Measurements from ENCODE around the gene POLR2A. TPM values are rescaled to one million over a fixed set of nuclear protein-coding genes. Genes with fewer than 3 reads are reported as not detected.
"Not testable (repeated sequence)": the region's sequence is repeated elsewhere in the genome, so short reads cannot be mapped to it uniquely, and the experiment has no call there.

Gene POLR2A
- total RNA-seq, 2 experiments from 2014 or later: 193 to 203 TPM

DNA sequence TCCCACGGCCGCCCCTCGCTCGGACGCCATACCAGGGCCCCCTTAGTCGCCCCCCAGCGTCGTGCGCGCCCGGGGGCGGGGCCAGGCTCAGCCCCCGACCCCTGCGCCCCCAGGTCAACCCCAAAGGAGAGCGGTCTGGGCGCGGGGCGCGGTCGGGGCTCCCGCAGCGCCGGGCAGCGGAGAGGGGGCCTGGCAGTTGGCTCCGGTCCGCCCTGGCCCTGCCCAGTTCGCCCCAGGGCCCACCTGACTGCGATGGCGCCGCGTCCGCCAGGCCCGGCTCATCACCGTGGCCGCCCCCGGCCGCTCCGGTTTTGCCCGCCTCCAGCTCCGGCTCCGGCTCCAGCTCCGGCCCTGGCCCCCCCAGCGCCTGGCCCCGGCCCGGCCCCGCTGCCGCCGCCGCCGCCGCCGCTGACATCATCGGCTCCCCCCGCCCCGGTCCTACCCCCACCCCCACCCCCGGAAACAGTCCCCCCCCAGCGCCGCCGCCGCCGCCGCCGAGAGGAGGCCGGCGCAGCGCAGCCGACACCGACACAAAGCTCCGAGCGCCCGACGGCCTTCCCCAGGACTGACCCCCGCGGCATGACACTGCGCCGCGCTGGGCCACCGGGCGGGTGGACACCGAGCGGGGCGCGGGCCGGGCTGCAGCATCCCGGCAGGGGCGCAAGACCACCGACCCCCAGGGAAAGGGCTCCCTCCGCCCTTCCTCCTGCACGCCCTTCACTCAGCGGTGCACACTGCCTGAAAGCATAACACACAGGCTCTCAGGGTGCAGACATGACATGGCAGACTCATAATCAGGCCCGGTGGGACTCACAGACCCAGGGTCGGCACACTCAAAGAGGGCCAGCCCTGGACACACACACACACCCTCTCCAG lies 4.7 kb upstream of the POLR2A start, which contains the start of gene ZBTB4:
Gene ZBTB4 (minus strand): TSS at position 419 of the 876 bp plus-strand sequence. CDS start 12,830 bp downstream, outside the sequence.
- ChIA-PET POLR2A (interaction anchor here (0.6 to 1.3 kb wide), 6 partner anchors 9 to 104 kb away, joined by 3 to 6 read pairs (median 3); partner anchors contain the start of gene MPDU1), CTCF (interaction anchor here (1.2 to 3.4 kb wide), 3 partner anchors 36 to 131 kb away, joined by 3 to 16 read pairs (median 5); no protein-coding TSS in a partner anchor)
- intact Hi-C loops (cut with DNase I, micrococcal nuclease): loop anchor here (1.0 to 10.0 kb wide), 8 partner anchors 24 to 903 kb away; partner anchors contain the start of genes CTDNEP1 (in 1 of the 2), ELP5 (in 1 of the 2), PER1 (in 1 of the 2) and RNASEK (in 1 of the 2)
- H3K27me3 Mint-ChIP-seq: no peaks in the 10 kb centered on the region
- ATAC-seq (peak; percentile 2), DNase-seq (peak; percentile 76)
- H3K9me3 Mint-ChIP-seq (ENCODE audit: low read depth): no peaks in the 10 kb centered on the region
- peak within 1 kb of the TSS; percentile 96 for H3K27ac Mint-ChIP-seq
- peak within 1 kb of the TSS; percentile 87 for H3K4me3 Mint-ChIP-seq
- H3K36me3 Mint-ChIP-seq (ENCODE audit: low read depth): peaks cover 10% of the 10 kb centered on the region
- H3K4me1 Mint-ChIP-seq: peaks cover 64% of the 10 kb centered on the region

DNA sequence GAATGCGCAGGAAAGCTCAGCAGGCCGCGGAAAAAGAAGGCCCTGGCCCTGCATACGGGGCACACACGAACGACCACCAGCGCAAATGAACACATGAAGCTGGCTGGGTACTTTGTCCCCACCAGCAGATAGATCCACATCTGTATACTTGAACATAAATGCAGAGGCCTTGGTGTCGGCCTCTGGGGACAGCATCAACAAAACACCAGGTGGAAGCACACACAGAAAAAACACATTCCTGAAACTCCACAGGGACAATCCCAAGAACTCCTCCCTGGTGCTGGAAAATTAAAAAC lies 4.1 kb upstream of the POLR2A start:
- DNase-seq: no peak
- H3K27me3 Mint-ChIP-seq: no peaks in the 10 kb centered on the region
- no peak for ATAC-seq
- H3K27ac Mint-ChIP-seq: peak overlapping the region; percentile 96
- H3K36me3 Mint-ChIP-seq (ENCODE audit: low read depth): peaks cover 15% of the 10 kb centered on the region
- peaks cover 66% of the 10 kb centered on the region for H3K4me1 Mint-ChIP-seq
- no peaks in the 10 kb centered on the region for H3K9me3 Mint-ChIP-seq (ENCODE audit: low read depth)
- peak overlapping the region; percentile 87 for H3K4me3 Mint-ChIP-seq
- intact Hi-C loops (cut with DNase I, micrococcal nuclease): loop anchor here (5.0 to 10.0 kb wide), 5 partner anchors 228 to 902 kb away; partner anchors contain the start of genes CTDNEP1 (in 1 of the 2), ELP5 (in 1 of the 2), PER1 (in 1 of the 2) and RNASEK (in 1 of the 2)
- ChIA-PET POLR2A (interaction anchor here (0.8 to 1.3 kb wide), 5 partner anchors 8 to 103 kb away, joined by 3 to 6 read pairs (median 3); partner anchors contain the start of gene MPDU1), CTCF (interaction anchor here (1.2 to 3.4 kb wide), 2 partner anchors 36 to 43 kb away, joined by 5 to 16 read pairs; no protein-coding TSS in a partner anchor)

DNA sequence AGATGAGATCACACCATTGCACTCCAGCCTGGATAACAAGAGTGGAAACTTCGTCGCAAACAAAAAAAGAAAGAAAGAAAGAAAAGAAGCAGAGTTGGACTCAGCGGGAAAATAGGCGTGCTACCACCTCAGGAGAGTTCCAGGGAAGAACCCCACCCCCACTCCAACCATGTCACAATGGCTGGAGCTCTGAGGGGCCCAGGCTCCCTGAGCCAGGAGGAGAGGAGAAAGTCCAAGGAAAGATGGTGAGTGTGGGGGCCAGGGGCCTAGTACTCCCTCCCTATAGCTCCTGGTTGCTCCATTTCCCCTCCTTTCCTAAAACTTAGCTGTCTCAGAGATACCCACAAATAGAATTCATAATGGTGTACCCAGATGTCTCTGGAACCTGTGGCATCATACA lies 2.9 kb upstream of the POLR2A start, which contains the start of gene SLC35G6:
Gene SLC35G6 (plus strand): TSS at position 172 of the 400 bp plus-strand sequence. CDS start 71 bp downstream, at position 243.
- not testable (repeated sequence) for H3K9me3 Mint-ChIP-seq (ENCODE audit: low read depth); H3K27me3 Mint-ChIP-seq; ATAC-seq; DNase-seq
- POLR2A ChIA-PET: interaction anchor here (0.6 to 0.7 kb wide), 4 partner anchors 10 to 692 kb away, joined by 3 to 4 read pairs (median 3); no protein-coding TSS in a partner anchor
- CTCF ChIA-PET: interaction anchor here (0.6 to 3.4 kb wide), 4 partner anchors 37 to 147 kb away, joined by 3 to 16 read pairs (median 4); no protein-coding TSS in a partner anchor
- Mint-ChIP-seq H3K36me3 (ENCODE audit: low read depth) (peaks cover 19% of the 10 kb centered on the region), H3K4me3 (peak within 1 kb of the TSS; percentile 87), H3K4me1 (peaks cover 67% of the 10 kb centered on the region), H3K27ac (peak within 1 kb of the TSS; percentile 100)
- intact Hi-C loops (cut with DNase I, micrococcal nuclease): loop anchor here (5.0 to 10.0 kb wide), 5 partner anchors 229 to 901 kb away; partner anchors contain the start of genes CTDNEP1 (in 1 of the 2), ELP5 (in 1 of the 2), PER1 (in 1 of the 2) and RNASEK (in 1 of the 2)

DNA sequence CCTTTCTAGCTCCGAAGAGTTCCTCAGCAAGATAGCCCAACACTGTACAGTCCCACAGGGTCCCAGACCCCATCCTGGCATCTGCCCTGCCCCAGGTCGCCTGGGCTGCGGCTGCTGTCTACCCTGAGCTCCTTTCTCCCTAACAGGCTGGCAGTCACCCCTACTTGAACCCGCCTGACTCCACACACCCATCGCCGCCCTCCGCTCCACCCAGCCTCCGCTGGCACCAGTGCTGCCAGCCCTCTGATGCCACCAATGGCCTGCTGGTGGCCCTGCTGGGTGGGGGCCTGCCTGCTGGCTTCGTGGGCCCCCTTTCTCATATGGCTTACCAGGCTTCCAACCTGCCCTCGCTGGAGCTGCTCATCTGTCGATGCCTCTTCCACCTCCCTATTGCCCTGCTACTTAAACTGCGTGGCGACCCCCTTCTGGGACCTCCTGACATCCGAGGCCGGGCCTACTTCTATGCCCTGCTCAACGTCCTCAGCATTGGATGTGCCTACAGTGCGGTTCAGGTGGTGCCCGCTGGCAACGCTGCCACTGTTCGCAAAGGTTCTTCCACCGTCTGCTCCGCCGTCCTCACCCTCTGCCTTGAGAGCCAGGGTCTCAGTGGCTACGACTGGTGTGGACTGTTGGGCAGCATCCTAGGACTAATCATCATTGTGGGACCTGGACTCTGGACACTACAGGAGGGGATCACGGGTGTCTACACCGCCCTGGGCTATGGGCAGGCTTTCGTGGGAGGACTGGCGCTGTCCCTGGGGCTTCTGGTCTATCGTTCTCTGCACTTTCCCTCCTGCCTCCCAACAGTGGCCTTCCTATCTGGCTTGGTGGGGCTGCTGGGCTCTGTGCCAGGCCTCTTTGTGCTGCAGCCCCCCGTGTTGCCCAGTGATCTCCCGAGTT lies 2.1 kb upstream of the POLR2A start:
- POLR2A ChIA-PET: interaction anchor here (0.6 kb wide), 1 partner anchor 691 kb away, joined by 3 read pairs; no protein-coding TSS in a partner anchor
- not testable (repeated sequence) for DNase-seq; H3K27me3 Mint-ChIP-seq; H3K9me3 Mint-ChIP-seq (ENCODE audit: low read depth); ATAC-seq
- Mint-ChIP-seq H3K36me3 (ENCODE audit: low read depth) (peaks cover 19% of the 10 kb centered on the region), H3K27ac (peak overlapping the region; percentile 100), H3K4me1 (peaks cover 67% of the 10 kb centered on the region), H3K4me3 (peak overlapping the region; percentile 99)
- CTCF ChIA-PET: interaction anchor here (0.6 kb wide), 2 partner anchors 41 to 148 kb away, joined by 3 read pairs; no protein-coding TSS in a partner anchor
- intact Hi-C loops (cut with DNase I, micrococcal nuclease): loop anchor here (5.0 to 10.0 kb wide), 5 partner anchors 230 to 900 kb away; partner anchors contain the start of genes CTDNEP1 (in 1 of the 2), ELP5 (in 1 of the 2), PER1 (in 1 of the 2) and RNASEK (in 1 of the 2)

DNA sequence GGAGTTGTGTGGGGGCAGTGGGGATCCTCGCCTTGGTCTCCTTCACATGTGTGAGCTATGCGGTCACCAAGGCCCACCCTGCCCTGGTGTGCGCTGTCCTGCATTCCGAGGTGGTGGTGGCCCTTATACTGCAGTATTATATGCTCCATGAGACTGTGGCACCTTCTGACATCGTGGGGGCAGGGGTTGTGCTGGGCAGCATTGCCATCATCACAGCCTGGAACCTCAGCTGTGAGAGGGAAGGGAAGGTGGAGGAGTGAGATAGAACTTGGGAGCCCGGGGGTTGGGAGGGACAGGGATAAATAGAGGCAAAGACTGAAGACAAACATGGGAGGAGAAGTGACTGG lies 1.5 kb upstream of the POLR2A start:
- H3K9me3 Mint-ChIP-seq (ENCODE audit: low read depth); ATAC-seq; CTCF ChIA-PET; POLR2A ChIA-PET; H3K27me3 Mint-ChIP-seq: not testable (repeated sequence)
- peaks cover 67% of the 10 kb centered on the region for H3K4me1 Mint-ChIP-seq
- peak overlapping the region; percentile 99 for H3K4me3 Mint-ChIP-seq
- peak; percentile 28 for DNase-seq
- H3K27ac Mint-ChIP-seq: peak overlapping the region; percentile 100
- H3K36me3 Mint-ChIP-seq (ENCODE audit: low read depth): peaks cover 24% of the 10 kb centered on the region
- intact Hi-C loops (cut with DNase I, micrococcal nuclease): loop anchor here (1.0 to 10.0 kb wide), 6 partner anchors 133 to 900 kb away; partner anchors contain the start of genes CTDNEP1 (in 1 of the 2), ELP5 (in 1 of the 2), PER1 (in 1 of the 2) and RNASEK (in 1 of the 2)

DNA sequence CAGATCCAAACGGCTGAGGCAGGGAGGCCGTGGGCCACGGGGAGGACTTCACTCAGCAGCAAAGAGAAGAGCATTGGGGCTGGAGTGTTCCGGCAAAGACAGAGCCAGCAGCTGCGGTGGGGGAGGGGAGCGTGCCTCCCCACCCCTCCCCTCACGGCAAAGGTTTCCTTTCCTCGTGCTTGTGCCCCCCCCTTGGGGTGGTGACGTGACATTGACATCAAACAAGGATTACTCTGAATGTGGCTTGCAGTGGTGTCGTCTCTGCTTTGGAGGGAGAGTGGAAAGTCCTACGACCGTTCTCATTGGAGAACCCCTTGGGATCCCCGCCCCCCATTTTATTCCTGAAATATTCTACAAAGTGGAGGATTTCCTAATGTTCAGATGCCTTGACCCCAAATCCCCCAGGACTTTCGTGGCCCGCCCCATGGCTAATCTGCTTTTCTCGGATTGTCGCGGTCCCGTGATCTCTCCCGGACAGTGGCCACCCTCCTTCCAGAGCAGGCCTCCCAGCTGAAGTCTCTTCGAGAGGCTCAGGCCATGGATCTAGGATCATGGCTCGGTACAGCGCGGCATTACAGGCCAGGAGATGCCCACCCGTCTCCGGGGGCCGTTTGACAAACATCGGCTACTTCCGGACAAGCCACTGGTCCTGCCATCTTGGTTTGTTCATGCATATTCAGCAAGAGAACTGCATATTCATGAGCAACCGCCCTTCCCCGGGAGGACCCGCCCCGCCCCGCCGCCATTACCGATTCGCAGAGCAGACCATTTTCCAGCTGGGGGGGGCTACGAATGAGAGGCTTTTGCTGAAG lies 705 bp upstream of the POLR2A start:
- intact Hi-C loops (cut with DNase I, micrococcal nuclease): loop anchor here (1.0 to 10.0 kb wide), 24 partner anchors 28 to 899 kb away; partner anchors contain the start of genes EIF5A (in 2 of the 2), ELP5 (in 2 of the 2), TMEM102 (in 2 of the 2) and TMEM256 (in 2 of the 2)
- ATAC-seq (peak; percentile 62), DNase-seq (peak; percentile 98)
- POLR2A ChIA-PET: interaction anchor here (0.6 to 2.2 kb wide), 9 partner anchors 24 to 435 kb away, joined by 3 to 11 read pairs (median 4); partner anchors contain the start of genes GPS2, MPDU1, TMEM102 and TMEM256
- CTCF ChIA-PET: interaction anchor here (0.7 kb wide), 1 partner anchor 818 kb away, joined by 3 read pairs; no protein-coding TSS in a partner anchor
- H3K4me1 Mint-ChIP-seq: peaks cover 65% of the 10 kb centered on the region
- H3K4me3 Mint-ChIP-seq: peak overlapping the region; percentile 99
- H3K27me3 Mint-ChIP-seq: no peaks in the 10 kb centered on the region
- peaks cover 26% of the 10 kb centered on the region for H3K36me3 Mint-ChIP-seq (ENCODE audit: low read depth)
- peak overlapping the region; percentile 100 for H3K27ac Mint-ChIP-seq
- no peaks in the 10 kb centered on the region for H3K9me3 Mint-ChIP-seq (ENCODE audit: low read depth)

DNA sequence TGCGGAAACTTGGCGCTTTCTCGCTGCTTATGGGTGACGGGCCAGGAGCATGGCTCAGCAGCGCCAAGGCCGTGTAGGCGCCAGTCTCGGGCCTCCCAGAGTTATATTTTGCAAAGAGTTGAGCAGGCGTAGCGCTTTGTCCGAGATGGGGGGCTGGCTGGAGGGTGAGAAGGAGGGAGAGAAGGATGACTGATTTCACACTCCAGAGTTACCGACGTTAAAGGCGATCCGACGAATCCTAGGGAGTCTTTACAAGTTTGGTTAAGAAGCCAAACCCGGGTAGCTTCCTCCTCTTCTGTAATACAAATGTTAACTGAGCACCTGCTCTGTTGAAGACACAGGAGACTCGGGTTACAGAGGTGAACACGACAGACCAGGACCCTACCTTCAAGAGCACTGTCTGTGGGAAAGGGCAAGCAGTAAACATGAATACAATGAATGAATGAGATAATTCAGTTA lies 782 bp downstream of the POLR2A start:
- ChIA-PET CTCF (interaction anchor here (0.6 to 3.5 kb wide), 9 partner anchors 9 to 357 kb away, joined by 3 to 12 read pairs (median 6); partner anchors contain the start of genes SENP3 and TP53), POLR2A (interaction anchor here (0.6 to 2.4 kb wide), 16 partner anchors 9 to 471 kb away, joined by 3 to 11 read pairs (median 4); partner anchors contain the start of genes CD68, CNTROB, GPS2 and MPDU1)
- intact Hi-C loops (cut with DNase I, micrococcal nuclease): loop anchor here (1.0 to 10.0 kb wide), 24 partner anchors 30 to 897 kb away; partner anchors contain the start of genes EIF5A (in 2 of the 2), ELP5 (in 2 of the 2), TMEM102 (in 2 of the 2) and TMEM256 (in 2 of the 2)
- Mint-ChIP-seq H3K36me3 (ENCODE audit: low read depth) (peaks cover 36% of the 10 kb centered on the region), H3K27ac (peak overlapping the region; percentile 100), H3K4me3 (peak overlapping the region; percentile 99), H3K9me3 (ENCODE audit: low read depth) (no peaks in the 10 kb centered on the region), H3K4me1 (peaks cover 74% of the 10 kb centered on the region), H3K27me3 (no peaks in the 10 kb centered on the region)
- ATAC-seq (no peak), DNase-seq (no peak)

DNA sequence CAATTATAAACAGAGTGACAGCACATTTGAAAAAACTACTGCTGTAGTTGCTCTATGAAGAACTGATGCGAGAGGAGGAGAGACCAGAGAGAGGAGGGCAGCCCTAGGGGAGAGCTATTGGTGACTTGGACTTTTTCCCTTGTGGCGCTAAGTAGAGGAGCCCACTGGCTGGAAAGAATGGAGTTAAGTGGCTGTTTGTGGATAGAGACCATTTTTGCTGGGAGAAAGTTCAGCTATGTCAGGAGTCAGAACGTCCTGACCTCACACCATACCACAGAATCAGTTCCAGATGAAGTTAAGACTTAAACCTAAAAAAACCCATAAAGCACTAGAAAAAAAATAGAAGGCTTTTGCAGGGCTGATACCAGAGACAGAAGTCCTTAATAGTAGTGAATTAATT lies 2.0 kb downstream of the POLR2A start:
- no peak for ATAC-seq
- no peak for DNase-seq
- peak overlapping the region; percentile 99 for H3K4me3 Mint-ChIP-seq
- ChIA-PET POLR2A (interaction anchor here (0.6 to 2.4 kb wide), 9 partner anchors 10 to 461 kb away, joined by 3 to 10 read pairs (median 4); partner anchors contain the start of gene NEURL4), CTCF (interaction anchor here (0.6 to 3.5 kb wide), 12 partner anchors 10 to 124 kb away, joined by 3 to 12 read pairs (median 4); partner anchors contain the start of gene TMEM102)
- peaks cover 43% of the 10 kb centered on the region for H3K36me3 Mint-ChIP-seq (ENCODE audit: low read depth)
- peak overlapping the region; percentile 83 for H3K27ac Mint-ChIP-seq
- no peaks in the 10 kb centered on the region for H3K9me3 Mint-ChIP-seq (ENCODE audit: low read depth)
- no peaks in the 10 kb centered on the region for H3K27me3 Mint-ChIP-seq
- H3K4me1 Mint-ChIP-seq: peaks cover 71% of the 10 kb centered on the region
- intact Hi-C loops (cut with DNase I, micrococcal nuclease): loop anchor here (10.0 kb wide), 3 partner anchors 359 to 669 kb away; partner anchors contain the start of genes PER1 (in 1 of the 2) and RNASEK (in 1 of the 2)

DNA sequence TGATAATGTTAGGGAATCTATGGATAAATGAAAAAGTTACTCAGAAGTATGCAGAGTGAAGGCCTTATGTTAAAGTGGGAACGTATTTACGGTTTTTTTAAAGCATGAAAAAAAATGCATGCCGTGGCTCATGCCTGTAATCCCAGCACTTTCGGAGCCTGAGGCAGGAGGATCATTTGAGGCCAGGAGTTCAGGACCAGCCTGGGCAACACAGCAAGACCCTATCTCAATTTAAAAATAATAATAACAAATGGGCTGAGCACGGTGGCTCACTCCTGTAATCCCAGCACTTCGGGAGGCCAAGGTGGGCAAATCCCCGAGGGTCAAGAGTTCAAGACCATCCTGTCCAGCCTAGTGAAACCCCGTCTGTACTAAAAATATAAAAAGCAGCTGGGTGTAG lies 6.0 kb downstream of the POLR2A start:
- intact Hi-C loops (cut with DNase I, micrococcal nuclease): no loop called here
- ATAC-seq: no peak
- ChIA-PET POLR2A (no interaction called here), CTCF (interaction anchor here (1.3 kb wide), 1 partner anchor 71 kb away, joined by 7 read pairs; no protein-coding TSS in a partner anchor)
- no peak overlapping the region for H3K27ac Mint-ChIP-seq
- no peaks in the 10 kb centered on the region for H3K9me3 Mint-ChIP-seq (ENCODE audit: low read depth)
- DNase-seq: no peak
- H3K27me3 Mint-ChIP-seq: no peaks in the 10 kb centered on the region
- H3K36me3 Mint-ChIP-seq (ENCODE audit: low read depth): peaks cover 56% of the 10 kb centered on the region
- H3K4me3 Mint-ChIP-seq: no peak overlapping the region
- peaks cover 76% of the 10 kb centered on the region for H3K4me1 Mint-ChIP-seq

Measured in activated CD4-positive, alpha-beta T cell treated with anti-CD3 and anti-CD28 coated beads for 36 hours (primary cell).